Activated gamma-delta T cell (primary cell): ENCODE results near the gene SYT8.
A peak's percentile ranks its signal among the peaks of the same experiment; 100 is the strongest.

Source experiments
- DNase-seq: peaks from one replicate; lab custom pipeline; 2025; lab: John Stamatoyannopoulos, UW

The SYT8 gene

GRCh38 chr11:1845561-1846452 is 11.0 kb downstream of the SYT8 start:
- DNase-seq, result no peak

GRCh38 chr11:1846453-1846932 is 11.7 kb downstream of the SYT8 start:
- no peak for DNase-seq

- no peak for DNase-seq
These were observed 12.4 kb downstream of the SYT8 start for GRCh38 chr11:1847006-1847735.

- no peak for DNase-seq
These were observed 13.3 kb downstream of the SYT8 start for GRCh38 chr11:1847926-1848639.

GRCh38 chr11:1848640-1849430 is 14.0 kb downstream of the SYT8 start:
- DNase-seq, result no peak

- DNase-seq, result no peak
These were observed 16.8 kb downstream of the SYT8 start for GRCh38 chr11:1851468-1852180.

- no peak for DNase-seq
These were observed 17.6 kb downstream of the SYT8 start for GRCh38 chr11:1852271-1852876.

GRCh38 chr11:1852877-1853276 is 18.1 kb downstream of the SYT8 start, which contains the start of gene LSP1:
TSS of gene LSP1 (plus strand) at chr11:1853084. CDS start at chr11:1853145, 61 bp downstream.
- DNase-seq, result peak; percentile 53

GRCh38 chr11:1853376-1854131 is 18.8 kb downstream of the SYT8 start:
- no peak for DNase-seq

- no peak for DNase-seq
These were observed 19.6 kb downstream of the SYT8 start for GRCh38 chr11:1854132-1854948.

GRCh38 chr11:1854949-1855885 is 20.4 kb downstream of the SYT8 start:
- no peak for DNase-seq

GRCh38 chr11:1855886-1856265 is 21.1 kb downstream of the SYT8 start:
- DNase-seq, result no peak

GRCh38 chr11:1856306-1857005 is 21.7 kb downstream of the SYT8 start:
- DNase-seq, result no peak

GRCh38 chr11:1857064-1857463 is 22.3 kb downstream of the SYT8 start:
- no peak for DNase-seq

GRCh38 chr11:1858154-1858553 is 23.4 kb downstream of the SYT8 start:
- DNase-seq, result no peak

GRCh38 chr11:1858576-1858975 is 23.8 kb downstream of the SYT8 start:
- no peak for DNase-seq

- DNase-seq, result no peak
These were observed 24.2 kb downstream of the SYT8 start for GRCh38 chr11:1859004-1859403.
